WTC11 (cell line): ENCODE results near the gene CRYGC. TPM values are rescaled to one million over a fixed set of nuclear protein-coding genes. Genes with fewer than 3 reads are reported as not detected.
"Not testable (repeated sequence)": the region's sequence is repeated elsewhere in the genome, so short reads cannot be mapped to it uniquely, and the experiment has no call there.

ENCODE experiments used
- ATAC-seq: fragments of 200-7000 bp; cut with Tn5 transposase; 2 replicates; pipeline ENCODE4 v1.10.0; 2021; ENCODE audit warnings: mild to moderate bottlenecking, moderate library complexity
- CTCF ChIA-PET: fragments of 300-600 bp; sonication (Branson Sonifier 250); formaldehyde crosslinking; loops from one replicate; lab custom pipeline; 2021; ENCODE audit warnings: antibody characterized with exemption; lab: Charles Lee
- POLR2A ChIA-PET: fragments of 350-600 bp; sonication (Branson Sonifier 250); formaldehyde crosslinking; loops from one replicate; lab custom pipeline; 2021; ENCODE audit warnings: antibody characterized with exemption; lab: Charles Lee
- DNase-seq: peaks from one replicate; pipeline ENCODE4 v3.0.0; 2021; ENCODE audit warnings: low spot score
- H3K27ac Mint-ChIP-seq: 2 replicates; pipeline ENCODE4 v1.8.0; 2021; ENCODE audit warnings: mixed read lengths
- H3K27me3 Mint-ChIP-seq: 2 replicates; pipeline ENCODE4 v1.8.0; 2021; ENCODE audit warnings: low read depth, mild to moderate bottlenecking, moderate library complexity, mixed read lengths
- H3K36me3 Mint-ChIP-seq: 2 replicates; pipeline ENCODE4 v1.8.0; 2021; ENCODE audit warnings: mixed read lengths
- H3K4me1 Mint-ChIP-seq: 2 replicates; pipeline ENCODE4 v1.8.0; 2022; ENCODE audit warnings: mixed read lengths
- H3K4me3 Mint-ChIP-seq: 2 replicates; pipeline ENCODE4 v1.8.0; 2021; ENCODE audit warnings: mild to moderate bottlenecking, moderate library complexity, mixed read lengths
- H3K9me3 Mint-ChIP-seq: 2 replicates; pipeline ENCODE4 v1.8.0; 2021; ENCODE audit warnings: mixed read lengths
- ATF3 ChIP-seq: sonication (generic); formaldehyde crosslinking; conservative IDR thresholded peaks from 2 replicates; pipeline ENCODE4 v1.8.1; 2022; ENCODE audit warnings: mild to moderate bottlenecking, missing genetic modification reagents
- ATF6 ChIP-seq: sonication (generic); formaldehyde crosslinking; IDR thresholded peaks from 2 replicates; pipeline ENCODE4 v1.8.1; 2023; ENCODE audit warnings: mild to moderate bottlenecking, missing genetic modification reagents
- CBFB ChIP-seq: sonication (generic); formaldehyde crosslinking; IDR thresholded peaks from 2 replicates; pipeline ENCODE4 v1.8.1; 2022; ENCODE audit warnings: mild to moderate bottlenecking, low read depth, missing genetic modification reagents
- ERG ChIP-seq: fragments of 250-450 bp; sonication (Bioruptor Pico); IDR thresholded peaks from 2 replicates; pipeline ENCODE4 v1.8.0; 2021; ENCODE audit warnings: mild to moderate bottlenecking
- ESRRA ChIP-seq: sonication (generic); formaldehyde crosslinking; IDR thresholded peaks from 2 replicates; pipeline ENCODE4 v1.8.1; 2022; ENCODE audit warnings: mild to moderate bottlenecking, missing genetic modification reagents, borderline replicate concordance
- FOXP4 ChIP-seq: sonication (generic); formaldehyde crosslinking; IDR thresholded peaks from 2 replicates; pipeline ENCODE4 v1.8.0; 2022; ENCODE audit warnings: mild to moderate bottlenecking, missing genetic modification reagents
- IRF1 ChIP-seq: sonication (generic); formaldehyde crosslinking; IDR thresholded peaks from 2 replicates; pipeline ENCODE4 v1.8.0; 2023; ENCODE audit warnings: missing genetic modification reagents
- IRF2 ChIP-seq: sonication (generic); formaldehyde crosslinking; IDR thresholded peaks from 2 replicates; pipeline ENCODE4 v1.8.0; 2022; ENCODE audit warnings: low read depth, missing genetic modification reagents, borderline replicate concordance
- JUN ChIP-seq: sonication (generic); formaldehyde crosslinking; IDR thresholded peaks from 2 replicates; pipeline ENCODE4 v1.8.0; 2023; ENCODE audit warnings: mild to moderate bottlenecking, missing genetic modification reagents
- NFATC4 ChIP-seq: fragments of 250-450 bp; sonication (Bioruptor Pico); IDR thresholded peaks from 2 replicates; pipeline ENCODE4 v1.9.0; 2021; ENCODE audit warnings: mild to moderate bottlenecking
- NR1H2 ChIP-seq: sonication (generic); formaldehyde crosslinking; IDR thresholded peaks from 2 replicates; pipeline ENCODE4 v1.9.0; 2021; ENCODE audit warnings: mild to moderate bottlenecking, moderate library complexity, missing genetic modification reagents
- SOX15 ChIP-seq: fragments of 250-450 bp; sonication (Bioruptor Pico); IDR thresholded peaks from 2 replicates; pipeline ENCODE4 v1.9.0; 2021; ENCODE audit warnings: mild to moderate bottlenecking
- TCF7 ChIP-seq: sonication (generic); formaldehyde crosslinking; IDR thresholded peaks from 2 replicates; pipeline ENCODE4 v1.8.0; 2022; ENCODE audit warnings: mild to moderate bottlenecking, low read depth, missing genetic modification reagents, moderate library complexity
- TEAD1 ChIP-seq: sonication (generic); formaldehyde crosslinking; IDR thresholded peaks from 2 replicates; pipeline ENCODE4 v1.8.0; 2022; ENCODE audit warnings: mild to moderate bottlenecking, missing genetic modification reagents
- TP53 ChIP-seq: sonication (generic); formaldehyde crosslinking; IDR thresholded peaks from 2 replicates; pipeline ENCODE4 v1.8.1; 2023; ENCODE audit warnings: mild to moderate bottlenecking, missing genetic modification reagents
- USF2 ChIP-seq: sonication (generic); formaldehyde crosslinking; IDR thresholded peaks from 2 replicates; pipeline ENCODE4 v1.8.1; 2023; ENCODE audit warnings: mild to moderate bottlenecking, missing genetic modification reagents, moderate library complexity
- ZBTB21 ChIP-seq: sonication (generic); formaldehyde crosslinking; IDR thresholded peaks from 2 replicates; pipeline ENCODE4 v1.8.1; 2023; ENCODE audit warnings: mild to moderate bottlenecking, missing genetic modification reagents, borderline replicate concordance
- ZBTB43 ChIP-seq: sonication (generic); formaldehyde crosslinking; IDR thresholded peaks from 2 replicates; pipeline ENCODE4 v1.8.1; 2023; ENCODE audit warnings: mild to moderate bottlenecking, missing genetic modification reagents
- ZNF219 ChIP-seq: sonication (generic); formaldehyde crosslinking; IDR thresholded peaks from 2 replicates; pipeline ENCODE4 v1.8.0; 2023; ENCODE audit warnings: missing genetic modification reagents, mild to moderate bottlenecking, borderline replicate concordance
- ZNF317 ChIP-seq: sonication (generic); formaldehyde crosslinking; IDR thresholded peaks from 2 replicates; pipeline ENCODE4 v1.8.1; 2023; ENCODE audit warnings: low read depth, mild to moderate bottlenecking, moderate library complexity, missing genetic modification reagents, borderline replicate concordance
- ZNF671 ChIP-seq: fragments of 250-450 bp; sonication (Bioruptor Pico); IDR thresholded peaks from 2 replicates; pipeline ENCODE4 v1.8.0; 2021; ENCODE audit warnings: mild to moderate bottlenecking
- total RNA-seq: library from RNA; stranded (reverse); gene quantifications from 3 replicates; pipeline ENCODE4 v1.2.3, GENCODE V29; 2021

CRYGC gene
- total RNA-seq, 1 experiment from 2014 or later, result not detected

GRCh38 chr2:208138334-208138733 lies 8.7 kb upstream of the CRYGC start:
- peaks cover 29% of the 10 kb centered on the region for H3K36me3 Mint-ChIP-seq
- H3K27ac Mint-ChIP-seq, H3K27me3 Mint-ChIP-seq, POLR2A ChIA-PET, ATAC-seq, CTCF ChIA-PET, DNase-seq, H3K4me3 Mint-ChIP-seq: not testable (repeated sequence)
- H3K9me3 Mint-ChIP-seq, result peaks cover 31% of the 10 kb centered on the region
- H3K4me1 Mint-ChIP-seq, result peaks cover 23% of the 10 kb centered on the region

GRCh38 chr2:208136716-208137094 lies 7.1 kb upstream of the CRYGC start:
- ChIA-PET CTCF (no interaction called here), POLR2A (no interaction called here)
- Mint-ChIP-seq H3K36me3 (peaks cover 29% of the 10 kb centered on the region), H3K9me3 (peaks cover 31% of the 10 kb centered on the region), H3K27ac (no peak overlapping the region), H3K27me3 (peaks cover 3% of the 10 kb centered on the region; the same call in 1 of the 2 replicates), H3K4me3 (no peak overlapping the region), H3K4me1 (peaks cover 8% of the 10 kb centered on the region)
- no peak for DNase-seq
- ATAC-seq, result no peak
- TF ChIP-seq TCF7 (CRISPR knock-in tag) (no peak), CBFB (CRISPR knock-in tag) (no peak), IRF2 (CRISPR knock-in tag) (no peak), SOX15 (CRISPR knock-in tag) (no peak), ZBTB43 (no peak), ZBTB21 (CRISPR knock-in tag) (no peak), TP53 (CRISPR knock-in tag) (no peak), JUN (CRISPR knock-in tag) (no peak), NR1H2 (CRISPR knock-in tag) (no peak), ATF3 (no peak), NFATC4 (CRISPR knock-in tag) (no peak), ERG (CRISPR knock-in tag) (no peak)

GRCh38 chr2:208135794-208136715 lies 6.4 kb upstream of the CRYGC start:
- no peak overlapping the region for H3K4me3 Mint-ChIP-seq
- H3K27ac Mint-ChIP-seq, result no peak overlapping the region
- H3K4me1 Mint-ChIP-seq, result peaks cover 8% of the 10 kb centered on the region
- CTCF ChIA-PET, result interaction anchor here (1.2 kb wide), 1 partner anchor 12 kb away, joined by 4 read pairs; no protein-coding TSS in a partner anchor
- H3K27me3 Mint-ChIP-seq, result peaks cover 3% of the 10 kb centered on the region; the same call in 1 of the 2 replicates
- H3K36me3 Mint-ChIP-seq, result peaks cover 29% of the 10 kb centered on the region
- DNase-seq (no peak), ATAC-seq (no peak)
- POLR2A ChIA-PET, result no interaction called here
- peaks cover 31% of the 10 kb centered on the region for H3K9me3 Mint-ChIP-seq
- TF ChIP-seq ZNF219 (CRISPR knock-in tag) (no peak), FOXP4 (CRISPR knock-in tag) (no peak), ATF6 (CRISPR knock-in tag) (no peak), ZNF317 (CRISPR knock-in tag) (no peak), IRF1 (CRISPR knock-in tag) (no peak), ESRRA (CRISPR knock-in tag) (no peak), USF2 (CRISPR knock-in tag) (no peak), ZNF671 (CRISPR knock-in tag) (no peak), TEAD1 (CRISPR knock-in tag) (no peak)
